ACC112 (cell line): ENCODE results near the gene AOAH.

ENCODE experiments used
- H2AFZ ChIP-seq: fragments of 200-600 bp; sonication (generic); one replicate; pipeline ENCODE4 v1.6.0; 2017; ENCODE audit warnings: antibody characterized with exemption, low read length; ENCODE audit not compliant: unreplicated experiment
- H3K27ac ChIP-seq: fragments of 200-600 bp; sonication (generic); 2 replicates; pipeline ENCODE4 v1.5.1; 2014; ENCODE audit warnings: low read depth, mild to moderate bottlenecking, antibody characterized with exemption, low read length, moderate library complexity
- H3K27me3 ChIP-seq: fragments of 200-600 bp; sonication (generic); 2 replicates; pipeline ENCODE4 v1.6.1; 2014; ENCODE audit warnings: mild to moderate bottlenecking, antibody characterized with exemption, low read length, moderate library complexity, mixed read lengths; ENCODE audit not compliant: insufficient read depth
- H3K36me3 ChIP-seq: fragments of 200-600 bp; sonication (generic); 2 replicates; pipeline ENCODE4 v1.6.1; 2016; ENCODE audit warnings: mild to moderate bottlenecking, antibody characterized with exemption, low read length, moderate library complexity, mixed read lengths; ENCODE audit not compliant: insufficient read depth
- H3K4me1 ChIP-seq: fragments of 200-600 bp; sonication (generic); one replicate; pipeline ENCODE4 v1.6.1; 2016; ENCODE audit warnings: low read length, mixed read lengths; ENCODE audit not compliant: insufficient read depth, unreplicated experiment, control insufficient read depth
- H3K4me3 ChIP-seq: fragments of 200-600 bp; sonication (generic); 2 replicates; pipeline ENCODE4 v1.5.1; 2014; ENCODE audit warnings: mild to moderate bottlenecking, low read depth, low read length
- H3K79me2 ChIP-seq: fragments of 200-600 bp; sonication (generic); one replicate; pipeline ENCODE4 v1.6.0; 2016; ENCODE audit warnings: low read length; ENCODE audit not compliant: control insufficient read depth, unreplicated experiment, insufficient read depth

The AOAH gene

GRCh38 chr7:36736090-36736898, 12.0 kb upstream of the AOAH start:
- H3K4me1 ChIP-seq = no peaks in the 10 kb centered on the region
- no peaks in the 10 kb centered on the region for H3K36me3 ChIP-seq
- no peak overlapping the region for H2AFZ ChIP-seq
- H3K27ac ChIP-seq = no peak overlapping the region
- H3K4me3 ChIP-seq = no peak overlapping the region
- no peaks in the 10 kb centered on the region for H3K27me3 ChIP-seq
- no peaks in the 10 kb centered on the region for H3K79me2 ChIP-seq

GRCh38 chr7:36735172-36735571, 10.9 kb upstream of the AOAH start:
- Histone ChIP-seq H3K79me2 (no peaks in the 10 kb centered on the region), H3K27me3 (no peaks in the 10 kb centered on the region), H2AFZ (no peak overlapping the region), H3K36me3 (no peaks in the 10 kb centered on the region), H3K27ac (no peak overlapping the region), H3K4me1 (no peaks in the 10 kb centered on the region), H3K4me3 (no peak overlapping the region)

GRCh38 chr7:36734731-36735130, 10.4 kb upstream of the AOAH start:
- no peaks in the 10 kb centered on the region for H3K79me2 ChIP-seq
- no peaks in the 10 kb centered on the region for H3K4me1 ChIP-seq
- H3K27me3 ChIP-seq = no peaks in the 10 kb centered on the region
- H2AFZ ChIP-seq = no peak overlapping the region
- no peak overlapping the region for H3K27ac ChIP-seq
- H3K36me3 ChIP-seq = no peaks in the 10 kb centered on the region
- no peak overlapping the region for H3K4me3 ChIP-seq

- no peaks in the 10 kb centered on the region for H3K4me1 ChIP-seq
- H3K4me3 ChIP-seq = no peak overlapping the region
- no peak overlapping the region for H2AFZ ChIP-seq
- H3K79me2 ChIP-seq = no peaks in the 10 kb centered on the region
- H3K27me3 ChIP-seq = no peaks in the 10 kb centered on the region
- no peak overlapping the region for H3K27ac ChIP-seq
- no peaks in the 10 kb centered on the region for H3K36me3 ChIP-seq
Observed at GRCh38 chr7:36733411-36733810, 9.1 kb upstream of the AOAH start.

- H3K4me3 ChIP-seq = no peak overlapping the region
Observed at GRCh38 chr7:36732806-36733205, 8.5 kb upstream of the AOAH start.

GRCh38 chr7:36730046-36730445, 5.8 kb upstream of the AOAH start:
- Histone ChIP-seq H3K27me3 (no peaks in the 10 kb centered on the region), H3K4me1 (no peaks in the 10 kb centered on the region), H3K36me3 (no peaks in the 10 kb centered on the region), H3K4me3 (no peak overlapping the region), H3K79me2 (no peaks in the 10 kb centered on the region), H2AFZ (no peak overlapping the region), H3K27ac (no peak overlapping the region)

More at GRCh38 chr7:36732806-36733205, 8.5 kb upstream of the AOAH start:
- H3K36me3 ChIP-seq = no peaks in the 10 kb centered on the region
- H3K27ac ChIP-seq = no peak overlapping the region
- H3K27me3 ChIP-seq = no peaks in the 10 kb centered on the region
- no peaks in the 10 kb centered on the region for H3K79me2 ChIP-seq
- H2AFZ ChIP-seq = no peak overlapping the region
- no peaks in the 10 kb centered on the region for H3K4me1 ChIP-seq

GRCh38 chr7:36728143-36728542, 3.8 kb upstream of the AOAH start:
- Histone ChIP-seq H3K4me1 (no peaks in the 10 kb centered on the region), H3K36me3 (no peaks in the 10 kb centered on the region), H3K27ac (no peak overlapping the region)

GRCh38 chr7:36726806-36727503, 2.7 kb upstream of the AOAH start:
- H3K27me3 ChIP-seq = no peaks in the 10 kb centered on the region; the same call in 1 of the 2 replicates
- no peaks in the 10 kb centered on the region for H3K36me3 ChIP-seq
- no peak overlapping the region for H2AFZ ChIP-seq
- H3K4me1 ChIP-seq = no peaks in the 10 kb centered on the region
- H3K79me2 ChIP-seq = no peaks in the 10 kb centered on the region
- no peak overlapping the region for H3K27ac ChIP-seq
- no peak overlapping the region for H3K4me3 ChIP-seq

More at GRCh38 chr7:36728143-36728542, 3.8 kb upstream of the AOAH start:
- H3K27me3 ChIP-seq = no peaks in the 10 kb centered on the region; the same call in 1 of the 2 replicates
- no peak overlapping the region for H3K4me3 ChIP-seq
- no peak overlapping the region for H2AFZ ChIP-seq
- no peaks in the 10 kb centered on the region for H3K79me2 ChIP-seq

GRCh38 chr7:36726311-36726710, 2.0 kb upstream of the AOAH start:
- no peaks in the 10 kb centered on the region for H3K4me1 ChIP-seq
- no peak overlapping the region for H3K4me3 ChIP-seq
- H3K79me2 ChIP-seq = no peaks in the 10 kb centered on the region
- H3K36me3 ChIP-seq = no peaks in the 10 kb centered on the region
- H3K27ac ChIP-seq = no peak overlapping the region
- H3K27me3 ChIP-seq = no peaks in the 10 kb centered on the region; the same call in 1 of the 2 replicates
- H2AFZ ChIP-seq = no peak overlapping the region

GRCh38 chr7:36724996-36725395, 702 bp upstream of the AOAH start:
- no peaks in the 10 kb centered on the region for H3K4me1 ChIP-seq
- H3K27me3 ChIP-seq = no peaks in the 10 kb centered on the region; the same call in 1 of the 2 replicates
- H3K27ac ChIP-seq = no peak overlapping the region
- no peaks in the 10 kb centered on the region for H3K79me2 ChIP-seq
- no peak overlapping the region for H2AFZ ChIP-seq
- no peak overlapping the region for H3K4me3 ChIP-seq
- no peaks in the 10 kb centered on the region for H3K36me3 ChIP-seq

GRCh38 chr7:36723291-36723690, 1.0 kb downstream of the AOAH start:
- Histone ChIP-seq H3K4me3 (no peak overlapping the region), H3K4me1 (no peaks in the 10 kb centered on the region), H2AFZ (no peak overlapping the region), H3K27me3 (no peaks in the 10 kb centered on the region; the same call in 1 of the 2 replicates), H3K36me3 (no peaks in the 10 kb centered on the region), H3K79me2 (no peaks in the 10 kb centered on the region), H3K27ac (no peak overlapping the region)
